Left lobe of liver (tissue), 2 donors: ENCODE measurements around the gene ING1. TPM values are rescaled to one million over a fixed set of nuclear protein-coding genes. Genes with fewer than 3 reads are reported as not detected.
A peak's percentile ranks its signal among the peaks of the same experiment; 100 is the strongest.
"Not testable (repeated sequence)": the region's sequence is repeated elsewhere in the genome, so short reads cannot be mapped to it uniquely, and the experiment has no call there.

Experiments
- ATAC-seq: fragments of 200-7000 bp; cut with Tn5 transposase; one replicate; pipeline ENCODE4 v1.9.1; 2020; ENCODE audit warnings: mild to moderate bottlenecking, moderate library complexity
- DNase-seq: peaks from one replicate; pipeline ENCODE4 v3.0.0-alpha.2; 2020; ENCODE audit warnings: low spot score
- total RNA-seq: library from RNA; stranded (reverse); gene quantifications from one replicate; pipeline ENCODE4 v1.2.1, GENCODE V29; 2021
- donor health status: DM: no; HTN: no; CAD: no; lungs with moderate emphysema.
- donor health status: DM: no; HTN: yes; CAD: no.

Gene ING1
- total RNA-seq, 1 donor from 2014 or later: 15.2 TPM

DNA sequence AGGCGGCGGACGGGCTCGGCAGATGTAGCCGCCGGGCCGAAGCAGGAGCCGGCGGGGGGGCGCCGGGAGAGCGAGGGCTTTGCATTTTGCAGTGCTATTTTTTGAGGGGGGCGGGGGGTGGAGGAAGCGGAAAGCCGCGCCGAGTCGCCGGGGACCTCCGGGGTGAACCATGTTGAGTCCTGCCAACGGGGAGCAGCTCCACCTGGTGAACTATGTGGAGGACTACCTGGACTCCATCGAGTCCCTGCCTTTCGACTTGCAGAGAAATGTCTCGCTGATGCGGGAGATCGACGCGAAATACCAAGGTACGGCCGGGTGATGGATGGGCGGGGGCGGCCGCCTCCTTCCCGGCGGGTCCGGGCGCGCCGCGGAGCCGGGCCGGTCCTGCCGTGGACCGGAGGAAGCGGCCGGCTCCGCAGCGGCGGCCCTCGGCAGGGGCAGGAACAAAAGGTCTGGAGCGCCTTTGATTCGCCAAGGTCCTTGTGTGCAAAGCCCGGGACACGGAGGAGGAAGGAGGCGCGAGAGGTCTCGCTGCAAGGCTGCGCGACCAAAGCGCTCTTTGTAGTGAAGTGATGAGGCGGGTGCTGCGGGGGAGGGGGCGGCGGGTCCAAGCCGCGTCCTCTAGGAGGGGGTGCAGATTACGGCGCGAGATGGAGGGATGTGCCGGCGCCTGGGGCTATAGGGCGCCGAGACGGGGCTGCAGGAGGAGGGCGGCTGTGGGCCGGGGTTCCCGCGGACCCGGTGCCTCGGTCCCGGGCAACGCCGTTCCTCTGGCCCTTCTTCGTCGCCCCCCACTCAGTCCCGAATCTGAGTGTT lies 689 bp downstream of the ING1 start:
- DNase-seq (peak; percentile 62), ATAC-seq (no peak)

DNA sequence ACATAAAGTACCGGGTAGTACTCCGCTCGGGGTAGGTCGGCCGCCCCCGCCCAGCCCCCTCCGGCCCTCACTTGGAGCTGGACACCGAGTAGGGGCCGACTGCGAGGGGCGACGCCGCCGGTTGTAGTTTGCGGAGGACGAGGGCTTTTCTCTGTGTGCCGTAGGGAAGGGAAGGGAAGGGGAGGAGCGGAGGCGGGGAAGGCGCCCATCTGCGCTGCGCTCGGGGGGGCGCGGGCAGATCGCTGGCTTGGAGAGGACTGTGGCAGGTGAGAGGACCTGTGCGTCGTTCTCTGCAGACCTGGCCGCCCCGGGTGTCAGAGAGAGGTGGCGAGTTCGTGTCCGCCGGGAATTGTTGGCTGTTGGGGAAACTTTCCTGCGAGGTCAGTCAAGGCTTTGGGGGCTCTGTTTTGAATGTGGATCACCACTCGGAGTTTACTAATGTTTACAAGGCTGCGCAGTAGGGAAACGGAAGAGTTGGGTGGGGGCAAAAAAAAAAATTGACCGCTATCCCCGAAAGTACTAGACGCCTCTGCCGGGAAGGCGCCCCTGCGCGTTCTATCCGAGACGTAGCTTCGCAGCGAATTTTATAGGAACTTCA lies 1.4 kb downstream of the ING1 start:
- ATAC-seq (peak; percentile 4), DNase-seq (no peak)

DNA sequence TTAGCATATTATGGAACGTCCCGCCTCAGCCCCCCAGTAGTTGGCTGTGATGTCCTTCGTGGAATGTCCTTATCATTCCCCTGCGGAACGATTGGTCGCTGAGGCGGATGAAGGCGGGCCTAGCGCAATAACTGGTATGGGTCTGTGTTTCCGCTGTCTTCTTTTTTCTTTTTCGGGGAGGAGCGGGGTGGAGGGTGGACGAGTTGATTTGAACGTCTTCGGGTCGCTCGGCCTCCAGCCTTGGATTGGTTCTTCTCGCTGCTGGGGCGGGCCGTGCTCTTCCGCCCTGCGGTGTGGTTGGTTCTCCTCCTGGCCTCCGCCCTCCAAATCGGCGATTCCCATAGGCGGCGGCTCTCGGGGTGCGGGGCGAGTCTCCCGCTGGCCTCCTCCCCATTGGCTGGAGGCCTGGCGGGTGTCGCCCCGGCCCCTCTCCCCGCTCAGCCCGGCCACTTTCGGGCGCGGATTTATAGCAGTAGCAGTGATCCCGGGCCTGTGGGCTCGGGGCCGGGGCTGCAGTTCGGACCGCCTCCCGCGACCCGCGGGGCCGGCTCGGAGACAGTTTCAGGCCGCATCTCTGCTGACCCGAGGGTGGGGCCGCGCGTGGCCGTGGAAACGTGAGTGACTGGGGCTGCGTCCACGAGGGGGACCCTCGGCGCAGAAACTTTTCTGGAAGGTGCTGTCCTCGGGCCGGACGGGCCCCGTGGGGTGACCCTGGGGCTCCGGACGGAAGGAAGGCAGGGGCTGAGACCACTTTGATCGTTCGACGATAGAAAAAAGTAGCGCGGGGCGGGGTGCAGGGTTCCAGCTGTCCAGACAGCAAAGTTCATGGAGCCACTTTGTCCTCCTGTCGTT lies 2.1 kb downstream of the ING1 start:
- DNase-seq (peak; percentile 99), ATAC-seq (peak; percentile 63)

DNA sequence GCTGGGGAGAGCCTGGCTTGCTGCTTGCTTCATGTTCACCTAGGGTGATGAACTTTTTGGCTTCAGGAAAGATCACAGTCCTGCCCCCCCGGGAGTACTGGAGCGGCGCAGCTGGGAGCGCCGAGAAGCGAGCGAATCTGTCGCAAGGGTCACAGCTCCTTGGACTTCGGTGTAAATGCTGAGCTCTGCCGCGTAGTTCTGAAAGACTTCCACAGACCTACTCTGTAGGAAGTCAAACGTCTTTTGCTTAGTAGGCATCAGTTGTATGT lies 2.7 kb downstream of the ING1 start:
- peak; percentile 91 for DNase-seq
- ATAC-seq: peak; percentile 24

DNA sequence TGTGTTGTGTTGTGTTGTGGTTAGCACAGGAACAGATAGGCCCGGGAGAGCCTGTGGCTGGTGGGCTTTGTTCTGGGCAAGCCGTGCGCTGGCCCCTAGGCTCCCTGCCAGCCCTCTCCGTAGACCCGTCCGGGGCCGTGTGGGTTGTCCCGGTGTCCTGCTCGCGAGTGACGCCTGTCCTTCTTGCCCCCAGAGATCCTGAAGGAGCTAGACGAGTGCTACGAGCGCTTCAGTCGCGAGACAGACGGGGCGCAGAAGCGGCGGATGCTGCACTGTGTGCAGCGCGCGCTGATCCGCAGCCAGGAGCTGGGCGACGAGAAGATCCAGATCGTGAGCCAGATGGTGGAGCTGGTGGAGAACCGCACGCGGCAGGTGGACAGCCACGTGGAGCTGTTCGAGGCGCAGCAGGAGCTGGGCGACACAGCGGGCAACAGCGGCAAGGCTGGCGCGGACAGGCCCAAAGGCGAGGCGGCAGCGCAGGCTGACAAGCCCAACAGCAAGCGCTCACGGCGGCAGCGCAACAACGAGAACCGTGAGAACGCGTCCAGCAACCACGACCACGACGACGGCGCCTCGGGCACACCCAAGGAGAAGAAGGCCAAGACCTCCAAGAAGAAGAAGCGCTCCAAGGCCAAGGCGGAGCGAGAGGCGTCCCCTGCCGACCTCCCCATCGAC lies 5.7 kb downstream of the ING1 start:
- no peak for DNase-seq

DNA sequence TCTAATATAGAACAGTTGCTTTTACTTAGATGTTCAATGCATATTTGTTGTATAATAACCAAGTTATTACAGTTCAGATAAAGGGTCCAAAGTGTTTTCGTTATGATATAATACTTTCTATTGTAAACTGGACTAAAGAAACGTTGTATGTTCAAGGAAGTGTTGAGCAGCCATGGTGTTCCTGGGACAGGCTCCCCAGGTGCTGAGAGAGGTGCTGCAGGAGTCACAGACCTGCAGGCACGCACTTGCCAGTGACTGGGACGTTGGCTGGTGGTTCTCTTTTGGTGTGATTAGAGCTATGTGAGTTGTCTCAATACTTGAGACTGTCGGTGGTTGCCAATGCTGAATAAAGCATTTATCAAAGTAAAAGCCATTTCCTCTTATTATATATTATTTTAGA lies 9.5 kb downstream of the ING1 start:
- DNase-seq (no peak), ATAC-seq (no peak)

More for the DNA sequence above, 5.7 kb downstream of the ING1 start:
- ATAC-seq: no peak

DNA sequence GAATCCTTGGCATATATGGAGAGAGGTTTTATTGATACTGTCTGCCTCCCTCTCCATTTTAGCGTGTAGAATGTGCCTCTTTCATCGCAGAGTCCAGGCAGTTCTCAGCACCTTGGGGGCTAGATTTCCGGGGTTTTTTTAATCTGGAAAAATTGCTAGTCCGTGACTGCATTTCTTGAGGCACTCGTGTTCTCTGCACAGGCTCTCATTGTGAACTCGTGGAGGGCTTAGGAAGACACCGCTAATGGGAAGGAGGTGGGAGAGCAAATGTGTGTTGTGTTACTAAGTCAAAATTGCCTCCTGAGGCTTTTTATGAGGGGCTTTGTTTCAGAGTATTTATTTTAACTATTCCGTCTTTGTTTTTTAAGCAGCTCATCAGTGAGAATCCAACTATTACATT lies 10.1 kb downstream of the ING1 start:
- DNase-seq (no peak), ATAC-seq (no peak)

DNA sequence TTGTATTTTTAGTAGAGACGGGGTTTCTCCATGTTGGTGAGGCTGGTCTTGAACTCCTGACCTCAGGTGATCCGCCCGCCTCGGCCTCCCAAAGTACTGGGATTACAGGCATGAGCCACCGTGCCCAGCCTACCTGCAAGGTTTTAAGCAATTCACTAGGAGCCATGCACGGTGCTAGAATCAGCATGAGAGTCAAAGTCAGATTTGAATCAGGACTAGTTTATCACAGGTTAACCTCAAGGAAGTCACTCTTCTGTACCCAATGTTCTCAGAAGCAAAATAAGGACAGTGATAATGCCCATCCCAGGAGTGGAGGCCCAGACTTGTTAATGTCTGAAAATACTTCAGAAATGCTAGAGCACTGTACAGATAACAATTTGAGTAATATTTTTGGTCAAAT lies 12.7 kb downstream of the ING1 start:
- DNase-seq, ATAC-seq: not testable (repeated sequence)

DNA sequence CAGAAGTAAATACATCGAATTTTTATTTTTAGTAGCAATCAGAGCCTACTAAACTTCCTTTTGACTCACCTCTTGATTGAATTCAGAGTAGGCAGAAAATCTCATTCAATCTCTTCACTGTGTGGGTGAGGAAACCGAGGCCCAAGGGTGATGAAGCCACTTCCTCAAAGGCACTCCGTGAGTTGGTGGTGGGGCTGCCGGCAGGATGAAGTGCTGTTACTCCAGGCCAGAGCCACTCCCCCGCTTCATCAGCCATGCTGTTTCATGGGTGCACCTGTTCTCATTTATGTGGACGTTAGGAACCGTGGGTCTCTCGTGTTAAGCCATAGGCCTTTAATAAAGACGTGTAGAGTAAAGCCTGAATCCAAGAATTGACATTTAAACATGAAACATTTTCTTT lies 13.2 kb downstream of the ING1 start:
- DNase-seq: no peak
- ATAC-seq: no peak

DNA sequence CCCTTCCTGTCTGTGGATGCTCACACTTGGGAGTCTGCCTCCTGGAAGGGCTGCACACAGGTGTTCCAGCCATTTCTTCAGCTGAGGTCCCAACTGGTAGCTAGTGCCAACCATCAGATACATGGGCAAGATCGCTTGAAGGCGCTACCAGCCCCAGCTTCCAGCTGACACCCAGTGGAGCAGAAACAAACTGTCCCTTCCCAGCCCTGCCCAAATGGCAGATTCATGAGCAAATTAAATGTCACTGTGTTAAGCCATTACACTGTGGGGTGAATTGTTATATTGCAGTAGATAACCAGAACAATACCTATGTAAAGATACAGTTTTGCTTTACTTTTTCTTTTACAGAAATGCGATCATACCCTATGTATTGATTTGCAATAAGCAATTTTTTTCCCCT lies 17.6 kb downstream of the ING1 start:
- DNase-seq (no peak), ATAC-seq (no peak)

DNA sequence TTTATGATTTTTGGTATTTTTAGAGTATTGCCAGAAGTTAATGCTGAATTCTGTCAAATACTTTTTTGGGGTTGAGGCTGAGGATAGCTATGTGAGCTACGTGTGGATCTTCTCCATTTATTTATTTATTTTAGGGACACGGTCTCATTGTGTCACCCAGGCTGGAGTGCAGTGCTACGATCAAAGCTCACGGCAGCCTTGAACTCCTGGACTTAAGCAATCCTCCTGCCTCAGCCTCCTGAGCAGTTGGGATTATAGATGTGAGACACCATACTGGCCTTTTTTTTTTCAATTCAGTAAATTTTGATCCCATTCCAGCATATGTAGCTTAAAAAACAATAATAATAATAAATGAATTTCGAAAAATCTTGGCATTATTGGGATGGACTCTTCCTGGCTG lies 21.1 kb downstream of the ING1 start:
- DNase-seq (no peak), ATAC-seq (no peak)

DNA sequence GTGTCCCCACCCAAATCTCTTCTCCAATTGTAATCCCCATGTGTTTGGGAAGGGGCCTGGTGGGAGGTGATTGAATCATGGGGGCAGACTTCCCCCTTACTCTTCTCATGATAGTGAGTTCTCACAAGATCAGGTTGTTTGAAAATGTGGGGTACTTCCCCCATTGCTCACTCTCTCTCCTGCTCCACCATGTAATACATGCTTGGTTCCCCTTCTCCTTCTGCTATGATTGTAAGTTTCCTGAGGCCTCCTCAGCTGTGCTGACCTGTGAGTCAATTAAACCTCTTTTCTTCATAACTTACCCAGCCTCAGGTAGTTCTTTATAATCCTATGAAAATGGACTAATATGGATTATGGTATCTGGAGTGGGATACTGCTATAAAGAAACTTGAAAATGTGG lies 24.1 kb downstream of the ING1 start:
- ATAC-seq (no peak), DNase-seq (no peak)

DNA sequence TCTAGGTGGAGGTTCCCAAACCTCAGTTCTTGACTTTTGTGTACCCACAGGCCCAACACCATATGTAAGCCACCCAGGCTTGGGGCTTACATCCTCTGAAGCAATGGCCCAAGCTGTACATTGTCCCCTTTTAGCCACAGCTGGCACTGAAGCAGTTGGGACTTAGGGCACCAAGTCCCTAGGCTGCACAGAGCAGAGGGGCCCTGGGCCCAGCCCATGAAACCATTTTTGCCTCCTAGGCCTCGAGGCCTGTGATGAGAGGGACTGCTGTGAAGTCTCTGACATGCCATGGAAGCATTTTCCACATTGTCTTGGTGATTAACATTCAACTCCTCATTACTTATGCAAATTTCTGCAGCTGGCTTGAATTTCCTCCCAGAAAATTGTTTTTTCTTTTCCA lies 30.2 kb downstream of the ING1 start:
- DNase-seq: no peak

DNA sequence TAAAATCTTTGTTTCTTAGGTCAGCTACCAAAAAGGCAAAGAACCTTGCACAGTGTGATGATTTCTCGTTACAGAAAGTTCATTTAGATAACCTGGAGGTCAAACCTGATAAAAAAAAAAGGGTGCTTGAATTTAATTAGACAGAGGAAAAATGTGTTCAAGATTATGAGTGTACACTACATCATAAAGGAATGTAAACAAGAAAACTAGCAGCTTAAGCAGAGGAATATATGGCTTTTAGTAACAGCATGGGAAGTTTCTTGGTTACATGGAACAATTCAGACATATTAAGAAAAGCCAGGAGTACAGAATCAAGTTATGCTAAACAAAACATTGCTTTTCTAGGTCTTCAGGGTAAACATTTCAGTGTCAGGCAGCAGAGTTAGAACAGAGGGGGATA lies 32.9 kb downstream of the ING1 start:
- DNase-seq: no peak
- ATAC-seq: no peak

More for the DNA sequence above, 30.2 kb downstream of the ING1 start:
- ATAC-seq: no peak

DNA sequence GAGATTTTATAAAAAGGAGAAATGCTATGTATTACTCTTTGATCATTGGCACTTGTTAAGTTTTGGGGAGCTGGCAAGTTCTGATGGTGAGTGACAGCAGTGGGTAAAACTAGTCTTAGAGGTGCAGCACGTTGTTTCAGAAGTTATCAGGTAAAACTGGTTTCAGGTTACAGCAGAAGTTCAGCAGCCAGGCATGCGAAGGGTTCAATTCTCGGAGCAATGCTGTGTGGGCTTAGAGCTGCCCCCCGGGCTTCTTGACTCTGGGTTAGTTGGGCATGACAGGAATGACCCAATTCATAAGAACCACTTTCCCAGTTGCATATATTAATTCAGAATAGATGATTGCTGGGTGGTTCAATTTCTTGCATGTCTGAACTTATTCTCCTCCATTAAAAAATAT lies 34.8 kb downstream of the ING1 start:
- DNase-seq: no peak
- no peak for ATAC-seq

DNA sequence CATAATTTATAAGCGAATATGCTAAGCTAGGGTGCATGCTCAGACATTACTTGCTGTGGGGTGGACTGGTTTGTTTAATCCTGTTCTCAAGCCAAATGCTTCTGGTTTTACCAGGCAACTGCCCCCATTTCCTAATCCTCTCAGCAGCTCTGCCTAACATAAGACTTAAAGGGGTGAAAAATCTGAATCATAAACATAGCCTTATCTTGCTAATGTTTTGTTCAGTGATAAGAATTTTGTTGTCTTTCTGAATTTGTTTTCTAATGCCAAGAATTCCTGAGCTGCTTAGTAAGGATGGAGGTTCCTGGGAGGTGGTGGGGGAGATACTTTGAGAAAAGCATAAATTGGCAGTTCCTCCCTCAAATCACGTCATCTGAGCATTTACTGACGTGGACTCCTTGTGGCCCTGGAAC lies 42.7 kb downstream of the ING1 start:
- DNase-seq (no peak), ATAC-seq (no peak)

DNA sequence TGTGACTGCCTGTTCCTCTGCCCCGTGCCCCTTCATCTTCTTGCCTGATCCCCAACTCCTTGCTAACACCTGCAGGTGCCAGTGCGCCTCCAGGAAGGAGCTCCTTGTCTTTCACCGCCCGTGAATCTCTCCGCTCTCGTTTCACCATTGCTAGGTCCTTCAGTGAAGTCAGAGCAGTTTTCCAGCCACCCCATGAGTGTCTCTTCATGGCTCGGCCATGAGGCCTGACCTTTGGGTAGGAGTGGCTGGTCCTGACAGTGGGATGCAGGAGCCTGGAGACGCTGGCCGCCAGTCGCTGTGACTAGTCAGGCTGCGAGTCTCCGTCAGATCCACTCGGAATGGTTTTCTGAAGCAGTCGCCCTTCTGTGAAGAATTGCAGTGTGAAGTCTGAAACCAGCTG lies 43.8 kb downstream of the ING1 start:
- ATAC-seq: no peak

DNA sequence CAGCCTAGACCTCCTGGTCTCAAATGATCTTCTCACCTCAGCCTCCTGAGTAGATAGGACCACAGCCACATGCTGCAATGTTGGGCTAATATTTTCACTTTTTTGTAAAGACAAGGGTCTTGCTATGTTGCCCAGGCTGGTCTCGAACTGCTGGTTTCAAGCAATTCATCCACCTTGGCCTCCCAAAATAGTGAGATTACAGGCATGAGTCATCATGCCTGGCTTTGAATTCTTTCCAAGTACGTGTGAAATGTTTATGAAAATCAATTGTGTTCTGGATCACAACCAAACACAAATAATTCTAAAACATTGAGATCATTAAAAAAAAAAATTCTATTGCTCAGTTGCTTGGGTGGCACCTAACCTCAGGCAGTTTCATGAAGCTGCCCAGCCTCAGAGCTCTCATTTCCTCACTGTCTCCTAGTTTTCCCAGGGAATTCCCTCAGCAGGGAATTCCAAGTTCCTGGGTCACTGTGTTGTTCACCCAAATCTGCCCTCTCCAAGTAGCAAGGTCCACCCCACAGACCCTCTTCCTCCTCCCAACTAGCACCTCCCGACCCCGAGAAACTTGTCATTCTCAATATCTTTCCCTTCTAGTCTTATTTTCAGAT lies 44.8 kb downstream of the ING1 start:
- DNase-seq (no peak), ATAC-seq (no peak)

More for the DNA sequence above, 43.8 kb downstream of the ING1 start:
- DNase-seq: no peak

DNA sequence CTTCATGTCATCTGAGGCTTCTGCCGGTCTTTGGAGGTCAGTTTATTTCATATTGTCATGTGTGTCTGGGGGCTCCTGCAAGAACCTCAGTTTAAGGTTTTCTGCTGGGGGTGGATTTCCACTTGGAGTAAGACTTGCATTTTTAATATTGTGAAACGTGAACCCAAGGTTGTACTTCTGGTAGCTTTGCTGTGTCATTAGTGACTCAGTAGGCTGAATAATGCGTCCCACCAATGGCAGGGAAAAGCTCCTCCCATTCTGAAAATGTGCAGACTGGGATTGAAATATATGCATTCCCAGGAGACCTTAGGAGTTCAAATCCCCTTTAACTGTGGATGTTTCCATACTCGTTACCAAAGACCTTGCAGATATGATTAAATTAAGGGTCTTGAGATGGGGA lies 46.2 kb downstream of the ING1 start:
- ATAC-seq (no peak), DNase-seq (no peak)

DNA sequence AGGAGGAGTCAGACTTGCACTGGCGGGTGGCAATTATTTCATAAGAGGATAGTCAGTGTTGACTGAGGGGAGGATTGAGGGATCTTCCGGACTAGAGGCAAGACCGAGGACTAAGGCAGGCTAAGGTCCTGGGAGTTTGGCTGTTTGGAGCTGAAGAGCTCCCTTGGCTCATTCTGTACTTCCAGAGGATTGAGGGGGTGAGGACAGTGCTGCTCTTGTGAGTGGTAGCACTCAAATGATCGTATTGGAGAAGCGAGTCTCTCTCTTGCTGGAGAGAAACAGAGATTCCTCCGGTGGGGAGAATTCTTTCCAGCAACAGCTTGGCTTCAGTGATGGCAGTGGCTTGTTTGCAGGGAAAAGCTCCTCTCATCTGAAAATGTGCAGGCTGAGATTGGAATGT lies 47.1 kb downstream of the ING1 start:
- no peak for DNase-seq
- ATAC-seq: no peak
